ENCODE data around the gene ZNF669.

Gene ZNF669

DNA sequence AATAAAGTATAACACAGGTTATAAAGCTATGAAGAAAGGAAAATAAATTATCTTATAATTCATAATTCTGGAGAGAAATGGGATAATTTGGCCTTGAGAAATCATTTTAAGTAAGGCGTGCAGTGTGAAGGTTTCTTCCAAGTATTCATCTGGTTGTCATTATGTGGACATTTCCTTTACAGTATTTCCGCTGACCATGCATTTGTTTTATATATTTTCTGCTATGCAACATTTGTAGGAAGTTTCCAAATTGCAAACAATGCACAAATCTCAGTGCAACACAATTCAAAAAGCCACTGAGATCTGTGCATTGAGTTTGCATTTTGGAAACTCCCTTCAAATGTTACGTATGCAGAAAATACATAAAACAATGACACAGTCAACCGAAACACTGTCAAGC is 43.4 kb downstream of the ZNF669 start:
- no peak for DNase-seq

DNA sequence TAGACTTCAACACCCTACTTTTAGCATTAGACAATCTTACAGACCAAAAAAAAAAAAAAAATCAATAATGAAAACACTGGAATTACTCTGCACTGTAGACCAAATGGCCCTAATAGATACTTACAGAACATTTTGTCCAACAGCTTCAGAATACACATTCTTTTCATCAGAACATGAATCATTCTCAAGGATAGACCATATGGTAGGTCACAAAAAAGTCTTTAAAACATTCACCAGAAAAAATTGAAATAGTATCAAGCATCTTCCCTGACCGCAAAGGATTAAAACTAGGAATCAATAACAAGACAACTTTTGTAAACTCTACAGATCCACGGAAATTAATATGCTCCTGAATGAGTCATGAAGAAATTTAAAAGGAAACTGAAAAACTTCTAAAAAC is 48.1 kb downstream of the ZNF669 start:
- no peak for DNase-seq

DNA sequence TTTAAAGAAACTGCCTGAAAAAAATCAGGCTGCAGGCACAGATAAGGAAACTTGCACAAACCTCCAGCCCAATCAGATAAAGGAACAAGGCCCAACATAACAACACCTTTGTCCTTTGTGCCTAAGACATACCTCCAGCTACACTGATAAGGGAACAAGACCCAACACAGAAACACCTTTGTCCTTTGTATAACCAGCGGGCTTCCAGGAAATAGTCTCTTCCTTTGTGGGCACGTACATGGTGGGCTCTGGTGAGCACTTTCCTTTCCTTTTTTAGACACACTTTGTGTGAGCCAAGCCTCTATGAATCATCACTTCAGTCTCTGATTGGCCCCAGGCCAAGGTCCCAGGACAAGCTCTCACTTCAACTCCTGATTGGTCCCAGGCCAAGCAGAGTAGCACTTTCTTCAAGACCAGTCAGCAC is 49.2 kb downstream of the ZNF669 start:
- no peak for DNase-seq
